Skeletal muscle cell (primary cell): ENCODE results near the gene AMDHD2.

ENCODE experiments used
- DNase-seq: peaks from one replicate; pipeline ENCODE4 v3.0.0-alpha.2; 2010; ENCODE audit warnings: low read depth
- H3K4me3 ChIP-seq: 2 replicates; pipeline ENCODE4 v1.5.1; 2011; ENCODE audit warnings: low read depth, mild to moderate bottlenecking, control low read depth, low read length, moderate library complexity

Gene AMDHD2

GRCh38 chr16:2497695-2498484 is 22.3 kb upstream of the AMDHD2 start:
- no peak for DNase-seq

GRCh38 chr16:2498531-2499253 is 21.5 kb upstream of the AMDHD2 start:
- no peak for DNase-seq
- H3K4me3 ChIP-seq: no peak overlapping the region

More at GRCh38 chr16:2497695-2498484, 22.3 kb upstream of the AMDHD2 start:
- no peak overlapping the region for H3K4me3 ChIP-seq

- H3K4me3 ChIP-seq: no peak overlapping the region
- DNase-seq: no peak
These were observed 20.7 kb upstream of the AMDHD2 start for GRCh38 chr16:2499454-2499853.

GRCh38 chr16:2499890-2500429 is 20.2 kb upstream of the AMDHD2 start:
- no peak overlapping the region for H3K4me3 ChIP-seq
- no peak for DNase-seq

GRCh38 chr16:2500430-2500917 is 19.7 kb upstream of the AMDHD2 start:
- no peak overlapping the region for H3K4me3 ChIP-seq
- no peak for DNase-seq

GRCh38 chr16:2500918-2501750 is 19.0 kb upstream of the AMDHD2 start:
- no peak overlapping the region for H3K4me3 ChIP-seq

GRCh38 chr16:2501946-2502895 is 17.9 kb upstream of the AMDHD2 start:
- DNase-seq: no peak
- H3K4me3 ChIP-seq: no peak overlapping the region

More at GRCh38 chr16:2500918-2501750, 19.0 kb upstream of the AMDHD2 start:
- peak; percentile 55 for DNase-seq

GRCh38 chr16:2505695-2506094 is 14.5 kb upstream of the AMDHD2 start:
- DNase-seq: no peak

GRCh38 chr16:2507052-2507659 is 13.0 kb upstream of the AMDHD2 start:
- no peak for DNase-seq
- H3K4me3 ChIP-seq: no peak overlapping the region

More at GRCh38 chr16:2505695-2506094, 14.5 kb upstream of the AMDHD2 start:
- H3K4me3 ChIP-seq: no peak overlapping the region

GRCh38 chr16:2507665-2508064 is 12.5 kb upstream of the AMDHD2 start:
- no peak overlapping the region for H3K4me3 ChIP-seq

GRCh38 chr16:2508722-2509400 is 11.3 kb upstream of the AMDHD2 start:
- no peak for DNase-seq
- no peak overlapping the region for H3K4me3 ChIP-seq

More at GRCh38 chr16:2507665-2508064, 12.5 kb upstream of the AMDHD2 start:
- DNase-seq: no peak

- DNase-seq: no peak
- H3K4me3 ChIP-seq: no peak overlapping the region
These were observed 8.9 kb upstream of the AMDHD2 start for GRCh38 chr16:2511128-2511800.

GRCh38 chr16:2511996-2512734 is 8.0 kb upstream of the AMDHD2 start:
- H3K4me3 ChIP-seq: no peak overlapping the region
- no peak for DNase-seq

GRCh38 chr16:2512735-2513404 is 7.3 kb upstream of the AMDHD2 start:
- DNase-seq: no peak
- peak overlapping the region; percentile 80 for H3K4me3 ChIP-seq

- no peak for DNase-seq
- peak within 1 kb of the TSS; percentile 80 for H3K4me3 ChIP-seq
These were observed 6.5 kb upstream of the AMDHD2 start, which contains the start of gene ATP6V0C for GRCh38 chr16:2513405-2514332. Gene ATP6V0C (plus strand): TSS chr16:2513952. CDS start chr16:2514104, 152 bp downstream.
